CD14-positive monocyte (primary cell): ENCODE data around the gene SOHLH1. TPM values are rescaled to one million over a fixed set of nuclear protein-coding genes. Genes with fewer than 3 reads are reported as not detected.

Experiments
- DNase-seq, 3 donors: peaks; one replicate each; pipeline ENCODE4 v3.0.0-alpha.2; 2011 to 2022
- H2AFZ ChIP-seq: 2 replicates; pipeline ENCODE4 v1.6.0; 2012; ENCODE audit warnings: mild to moderate bottlenecking, low read depth, low read length, inconsistent platforms; ENCODE audit not compliant: insufficient read depth, poor library complexity, severe bottlenecking
- H3K27ac ChIP-seq, 2 donors: 1 replicate in 1 of 2; 2 replicates in 1 of 2; pipeline ENCODE4 v1.5.1; 2012 to 2013; ENCODE audit warnings: low read length in 2 of 2, control low read depth in 1 of 2, inconsistent platforms in 1 of 2, low read depth in 1 of 2, mild to moderate bottlenecking in 1 of 2
- H3K27me3 ChIP-seq, 2 donors: one replicate each; pipeline versions ENCODE4 v1.6.0 to v1.6.1; 2011 to 2013; ENCODE audit warnings: low read length in 2 of 2; ENCODE audit not compliant: control insufficient read depth in 2 of 2, insufficient read depth in 2 of 2
- H3K36me3 ChIP-seq, 2 donors: replicated peaks in 1 of 2; 1 replicate in 1 of 2; 2 replicates in 1 of 2; pipeline versions ENCODE4 v1.5.1 to v1.6.1; 2012 to 2013; ENCODE audit warnings: low read length in 2 of 2, control low read depth in 1 of 2, inconsistent platforms in 1 of 2, mild to moderate bottlenecking in 1 of 2; ENCODE audit not compliant: insufficient read depth in 2 of 2, control insufficient read depth in 1 of 2
- H3K4me1 ChIP-seq, 2 donors: 1 replicate in 1 of 2; 2 replicates in 1 of 2; pipeline versions ENCODE4 v1.5.1 to v1.6.1; 2012 to 2013; ENCODE audit warnings: low read length in 2 of 2, control low read depth in 1 of 2, inconsistent platforms in 1 of 2, mild to moderate bottlenecking in 1 of 2, moderate library complexity in 1 of 2; ENCODE audit not compliant: insufficient read depth in 2 of 2, control insufficient read depth in 1 of 2
- H3K4me2 ChIP-seq: replicated peaks from 2 replicates; pipeline ENCODE3; 2012; ENCODE audit warnings: low read length, moderate library complexity, mild to moderate bottlenecking; ENCODE audit not compliant: poor library complexity, severe bottlenecking; ENCODE audit errors: extremely low read depth
- H3K4me3 ChIP-seq, 3 experiments: fragments of 200-600 bp in 1 of 3; sonication (generic) in 1 of 3; replicated peaks in 1 of 3; 1 replicate in 2 of 3; 2 replicates in 1 of 3; pipeline ENCODE4 v1.5.1; 2011 to 2013; ENCODE audit warnings: low read length in 3 of 3, mild to moderate bottlenecking in 3 of 3, control low read depth in 2 of 3, low read depth in 2 of 3, inconsistent platforms in 1 of 3, moderate library complexity in 1 of 3
- H3K79me2 ChIP-seq: 2 replicates; pipeline ENCODE4 v1.6.0; 2012; ENCODE audit warnings: mild to moderate bottlenecking, control low read depth, inconsistent platforms, low read length, moderate library complexity; ENCODE audit not compliant: insufficient read depth
- H3K9ac ChIP-seq: 2 replicates; pipeline ENCODE4 v1.6.0; 2017; ENCODE audit warnings: low read length, mild to moderate bottlenecking; ENCODE audit not compliant: insufficient read depth, poor library complexity, severe bottlenecking
- H3K9me3 ChIP-seq, 2 donors: replicated peaks in 1 of 2; 1 replicate in 1 of 2; 2 replicates in 1 of 2; pipeline versions ENCODE4 v1.5.1 to v1.6.1; 2012 to 2013; ENCODE audit warnings: low read length in 2 of 2, control low read depth in 1 of 2; ENCODE audit not compliant: control insufficient read depth in 1 of 2, insufficient read depth in 1 of 2
- H4K20me1 ChIP-seq: 2 replicates; pipeline ENCODE4 v1.6.0; 2012; ENCODE audit warnings: mild to moderate bottlenecking, low read length, control low read depth, moderate library complexity; ENCODE audit not compliant: insufficient read depth
- H3K27ac Mint-ChIP-seq, 7 donors: one replicate each; pipeline ENCODE4 v1.8.0; 2020; ENCODE audit warnings: mild to moderate bottlenecking in 7 of 7, mixed read lengths in 7 of 7, moderate library complexity in 6 of 7, inconsistent platforms in 2 of 7
- H3K27me3 Mint-ChIP-seq, 3 donors: one replicate each; pipeline ENCODE4 v1.8.0; 2021 to 2022; ENCODE audit warnings: low read depth in 3 of 3, mild to moderate bottlenecking in 3 of 3, mixed read lengths in 3 of 3, moderate library complexity in 3 of 3, inconsistent platforms in 1 of 3
- H3K36me3 Mint-ChIP-seq, 2 donors: one replicate each; pipeline ENCODE4 v1.8.0; 2020; ENCODE audit warnings: mixed read lengths in 2 of 2, inconsistent platforms in 1 of 2, mild to moderate bottlenecking in 1 of 2
- H3K4me1 Mint-ChIP-seq: one replicate; pipeline ENCODE4 v1.8.0; 2020; ENCODE audit warnings: mild to moderate bottlenecking, mixed read lengths
- H3K4me3 Mint-ChIP-seq, 2 donors: one replicate each; pipeline ENCODE4 v1.8.0; 2020; ENCODE audit warnings: mild to moderate bottlenecking in 2 of 2, mixed read lengths in 2 of 2, moderate library complexity in 1 of 2
- H3K9me3 Mint-ChIP-seq, 7 donors: one replicate each; pipeline ENCODE4 v1.8.0; 2020 to 2022; ENCODE audit warnings: mixed read lengths in 7 of 7, mild to moderate bottlenecking in 6 of 7, moderate library complexity in 6 of 7, inconsistent platforms in 2 of 7
- WGBS: methylation state at CpG from one replicate; pipeline ENCODE4 v1.1.5; 2013; ENCODE audit warnings: missing lambda C conversion rate; ENCODE audit not compliant: insufficient coverage; 5-methylcytosine and 5-hydroxymethylcytosine counted together
- intact Hi-C, 2 donors: fragments of 100-400 bp; cut with micrococcal nuclease; formaldehyde crosslinking; loops; one replicate each; pipeline versions ENCODE4 v1.15.0 to v1.15.1; 2023
- polyA plus RNA-seq, 3 donors: library from polyadenylated mRNA; depleted of rRNA in 1 of 3; unstranded in 2 of 3; stranded (reverse) in 1 of 3; fragments of 300-500 nt in 2 of 3; fragments of >200 nt in 1 of 3; fragmentation: Illumina TruSeq in 2 of 3; gene quantifications; 1 replicate in 2 of 3; 2 replicates in 1 of 3; pipeline ENCODE4 v1.2.3, GENCODE V29; 2012 to 2021
- TF ChIP-seq, protein P1 (sequence below): fragments of 200-600 bp; IDR thresholded peaks from one replicate; pipeline ENCODE4 v1.8.0; 2022; ENCODE audit warnings: antibody characterized with exemption, mild to moderate bottlenecking

The SOHLH1 gene
- polyA plus RNA-seq, 3 donors, result not detected

DNA sequence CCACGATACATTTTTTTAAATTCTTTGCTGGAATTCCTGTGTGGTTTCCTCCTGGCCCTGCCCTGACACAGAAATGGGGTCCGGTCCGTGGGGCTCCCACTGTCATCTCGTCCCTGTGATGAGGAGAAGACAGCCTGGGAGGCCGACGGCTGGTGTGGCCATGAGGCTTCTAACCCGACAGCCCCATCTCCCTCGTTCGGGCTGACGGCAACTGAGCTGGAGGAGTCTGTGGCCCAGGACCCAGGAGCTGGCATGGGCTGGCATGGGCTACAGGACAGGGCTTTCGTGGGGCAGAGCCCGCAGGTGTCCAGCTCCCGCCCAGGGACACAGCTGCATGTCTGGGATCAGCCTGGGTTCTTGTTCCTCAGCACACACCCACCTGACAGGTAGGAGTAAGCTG lies 22.4 kb downstream of the SOHLH1 start:
- peaks cover 2 to 8% (median 6%) of the 10 kb centered on the region in 3 donors for H3K27me3 Mint-ChIP-seq
- no peak for DNase-seq
- no peaks in the 10 kb centered on the region for H3K36me3 Mint-ChIP-seq
- Histone ChIP-seq H3K27me3 (no peaks in the 10 kb centered on the region), H3K36me3 (no peaks in the 10 kb centered on the region), H3K9me3 (no peaks in the 10 kb centered on the region), H4K20me1 (no peaks in the 10 kb centered on the region), H2AFZ (no peak overlapping the region), H3K4me3 (no peak overlapping the region), H3K79me2 (no peaks in the 10 kb centered on the region), H3K27ac (no peak overlapping the region), H3K4me1 (no peaks in the 10 kb centered on the region), H3K9ac (no peak overlapping the region), H3K4me2 (no peak overlapping the region)
- TF ChIP-seq, protein P1, sequence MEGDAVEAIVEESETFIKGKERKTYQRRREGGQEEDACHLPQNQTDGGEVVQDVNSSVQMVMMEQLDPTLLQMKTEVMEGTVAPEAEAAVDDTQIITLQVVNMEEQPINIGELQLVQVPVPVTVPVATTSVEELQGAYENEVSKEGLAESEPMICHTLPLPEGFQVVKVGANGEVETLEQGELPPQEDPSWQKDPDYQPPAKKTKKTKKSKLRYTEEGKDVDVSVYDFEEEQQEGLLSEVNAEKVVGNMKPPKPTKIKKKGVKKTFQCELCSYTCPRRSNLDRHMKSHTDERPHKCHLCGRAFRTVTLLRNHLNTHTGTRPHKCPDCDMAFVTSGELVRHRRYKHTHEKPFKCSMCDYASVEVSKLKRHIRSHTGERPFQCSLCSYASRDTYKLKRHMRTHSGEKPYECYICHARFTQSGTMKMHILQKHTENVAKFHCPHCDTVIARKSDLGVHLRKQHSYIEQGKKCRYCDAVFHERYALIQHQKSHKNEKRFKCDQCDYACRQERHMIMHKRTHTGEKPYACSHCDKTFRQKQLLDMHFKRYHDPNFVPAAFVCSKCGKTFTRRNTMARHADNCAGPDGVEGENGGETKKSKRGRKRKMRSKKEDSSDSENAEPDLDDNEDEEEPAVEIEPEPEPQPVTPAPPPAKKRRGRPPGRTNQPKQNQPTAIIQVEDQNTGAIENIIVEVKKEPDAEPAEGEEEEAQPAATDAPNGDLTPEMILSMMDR, result no peak
- WGBS, result 85% methylated on average over 11 of the region's 13 CpGs
- peaks cover 0 to 2% (median 0%) of the 10 kb centered on the region in 7 donors for H3K9me3 Mint-ChIP-seq
- H3K4me1 Mint-ChIP-seq, result no peaks in the 10 kb centered on the region
- intact Hi-C loops, result no loop called here
- H3K27ac Mint-ChIP-seq, result no peak overlapping the region
- no peak overlapping the region for H3K4me3 Mint-ChIP-seq

DNA sequence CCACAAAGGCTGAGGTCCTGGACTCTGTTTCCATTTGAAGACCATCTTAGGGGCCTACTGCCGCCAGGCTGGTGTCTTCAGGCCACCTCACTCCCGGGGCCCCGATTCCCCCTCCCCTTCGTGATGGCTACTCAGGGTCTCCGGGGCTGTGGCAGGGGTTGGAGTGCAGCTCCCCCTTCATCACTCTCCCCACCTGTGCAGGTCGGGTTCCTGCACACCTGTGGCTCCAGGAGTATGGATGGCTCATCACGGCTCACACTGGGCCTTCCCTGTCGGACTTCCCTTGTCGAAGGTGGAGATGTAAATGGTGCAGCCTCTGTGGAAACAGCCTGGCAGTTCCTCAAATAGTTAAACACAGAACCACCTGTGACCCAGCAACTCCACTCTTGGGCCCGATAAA lies 24.3 kb downstream of the SOHLH1 start:
- intact Hi-C loops, result no loop called here
- no peak overlapping the region for H3K27ac ChIP-seq
- TF ChIP-seq, protein P1, result no peak

More for the DNA sequence above, 24.3 kb downstream of the SOHLH1 start:
- Mint-ChIP-seq H3K27me3 (peaks cover 2 to 8% (median 6%) of the 10 kb centered on the region in 3 donors), H3K4me1 (no peaks in the 10 kb centered on the region), H3K9me3 (peaks cover 0 to 2% (median 0%) of the 10 kb centered on the region in 7 donors), H3K36me3 (no peaks in the 10 kb centered on the region), H3K4me3 (no peak overlapping the region), H3K27ac (no peak overlapping the region)
- no peaks in the 10 kb centered on the region for H3K36me3 ChIP-seq
- H3K4me2 ChIP-seq, result no peak overlapping the region
- no peaks in the 10 kb centered on the region for H3K9me3 ChIP-seq
- no peaks in the 10 kb centered on the region for H3K79me2 ChIP-seq
- no peaks in the 10 kb centered on the region for H3K4me1 ChIP-seq
- H2AFZ ChIP-seq, result no peak overlapping the region
- 94% methylated on average over 8 of the region's 10 CpGs for WGBS
- H3K9ac ChIP-seq, result no peak overlapping the region
- H4K20me1 ChIP-seq, result no peaks in the 10 kb centered on the region
- H3K4me3 ChIP-seq, result no peak overlapping the region
- H3K27me3 ChIP-seq, result no peaks in the 10 kb centered on the region
- no peak for DNase-seq
